Activated CD4-positive, alpha-beta T cell treated with anti-CD3 and anti-CD28 coated beads, Interleukin-2, amount 50 U/mL, for 24 hours (primary cell): Measurements from ENCODE around the gene CHAMP1.

ENCODE experiments used
- DNase-seq, 2 donors: peaks; one replicate each; pipeline ENCODE4 v3.0.0-alpha.2; 2020; ENCODE audit warnings: low read depth in 1 of 2, low spot score in 1 of 2

CHAMP1 gene

GRCh38 chr13:114299604-114300305 lies 14.5 kb upstream of the CHAMP1 start:
- DNase-seq: no peak

GRCh38 chr13:114303700-114304327 lies 10.5 kb upstream of the CHAMP1 start:
- DNase-seq: no peak

- DNase-seq: no peak
Observed at GRCh38 chr13:114304346-114305034, 9.8 kb upstream of the CHAMP1 start.

- DNase-seq: no peak
Observed at GRCh38 chr13:114309086-114309485, 5.2 kb upstream of the CHAMP1 start.

- DNase-seq: no peak
Observed at GRCh38 chr13:114309806-114310410, 4.4 kb upstream of the CHAMP1 start.

- no peak for DNase-seq
Observed at GRCh38 chr13:114310956-114311355, 3.3 kb upstream of the CHAMP1 start.

- no peak for DNase-seq
Observed at GRCh38 chr13:114311387-114311786, 2.9 kb upstream of the CHAMP1 start.

- DNase-seq: no peak
Observed at GRCh38 chr13:114311908-114312307, 2.4 kb upstream of the CHAMP1 start.

GRCh38 chr13:114313061-114313860 lies 1.0 kb upstream of the CHAMP1 start:
- peak in 1 of 2 donors; percentile 13 for DNase-seq

- DNase-seq: no peak
Observed at GRCh38 chr13:114315074-114315785, 927 bp downstream of the CHAMP1 start.

GRCh38 chr13:114318624-114319023 lies 4.3 kb downstream of the CHAMP1 start:
- no peak for DNase-seq

GRCh38 chr13:114319441-114319913 lies 5.2 kb downstream of the CHAMP1 start:
- no peak for DNase-seq

GRCh38 chr13:114320065-114320464 lies 5.8 kb downstream of the CHAMP1 start:
- no peak for DNase-seq

GRCh38 chr13:114321256-114321655 lies 7.0 kb downstream of the CHAMP1 start:
- no peak for DNase-seq

- no peak for DNase-seq
Observed at GRCh38 chr13:114323349-114323748, 9.0 kb downstream of the CHAMP1 start.

GRCh38 chr13:114324334-114324733 lies 10.0 kb downstream of the CHAMP1 start:
- no peak for DNase-seq

- no peak for DNase-seq
Observed at GRCh38 chr13:114325729-114326128, 11.4 kb downstream of the CHAMP1 start.

- DNase-seq: no peak
Observed at GRCh38 chr13:114328034-114328433, 13.7 kb downstream of the CHAMP1 start.

- no peak for DNase-seq
Observed at GRCh38 chr13:114328595-114328994, 14.3 kb downstream of the CHAMP1 start.

GRCh38 chr13:114330086-114330485 lies 15.8 kb downstream of the CHAMP1 start:
- no peak for DNase-seq
